CD4-positive, alpha-beta T cell (primary cell): ENCODE data around the gene NEGR1. TPM values are rescaled to one million over a fixed set of nuclear protein-coding genes. Genes with fewer than 3 reads are reported as not detected.

Experiments
- ATAC-seq: fragments of 200-7000 bp; cut with Tn5 transposase; one replicate; pipeline ENCODE4 v1.10.0; 2022; ENCODE audit warnings: mild to moderate bottlenecking; ENCODE audit not compliant: poor library complexity
- CTCF ChIA-PET: fragments of 350-600 bp; sonication (Branson Sonifier 250); formaldehyde crosslinking; loops from one replicate; lab custom pipeline; 2021; ENCODE audit warnings: antibody characterized with exemption, inconsistent platforms; lab: Charles Lee
- POLR2A ChIA-PET: fragments of 350-600 bp; sonication (Branson Sonifier 250); formaldehyde crosslinking; loops from one replicate; lab custom pipeline; 2021; ENCODE audit warnings: antibody characterized with exemption, inconsistent platforms; lab: Charles Lee
- DNase-seq, 14 experiments: peaks; one replicate each; pipeline ENCODE4 v3.0.0-alpha.2; 2013 to 2020; ENCODE audit warnings: mixed read lengths in 2 of 14
- H3K27ac ChIP-seq, 2 donors: one replicate each; pipeline versions ENCODE4 v1.5.1 to v1.7.0; 2013; ENCODE audit warnings: low read length in 2 of 2, low read depth in 1 of 2, mild to moderate bottlenecking in 1 of 2
- H3K27me3 ChIP-seq, 2 experiments: 1 replicate in 1 of 2; 2 replicates in 1 of 2; pipeline versions ENCODE4 v1.6.1 to v1.7.0; 2013; ENCODE audit warnings: low read length in 2 of 2, control low read depth in 1 of 2, mild to moderate bottlenecking in 1 of 2, moderate library complexity in 1 of 2; ENCODE audit not compliant: insufficient read depth in 2 of 2, control insufficient read depth in 1 of 2
- H3K36me3 ChIP-seq: one replicate; pipeline ENCODE4 v1.6.1; 2013; ENCODE audit warnings: low read length, control low read depth; ENCODE audit not compliant: insufficient read depth
- H3K4me1 ChIP-seq: one replicate; pipeline ENCODE4 v1.6.1; 2013; ENCODE audit warnings: low read length, control low read depth; ENCODE audit not compliant: insufficient read depth
- H3K4me3 ChIP-seq: one replicate; pipeline ENCODE4 v1.5.1; 2013; ENCODE audit warnings: mild to moderate bottlenecking, low read length, moderate library complexity
- H3K9me3 ChIP-seq, 2 experiments: 1 replicate in 1 of 2; 2 replicates in 1 of 2; pipeline versions ENCODE4 v1.6.1 to v1.7.0; 2013; ENCODE audit warnings: low read length in 2 of 2, mild to moderate bottlenecking in 2 of 2, control low read depth in 1 of 2, moderate library complexity in 1 of 2; ENCODE audit not compliant: control insufficient read depth in 1 of 2, insufficient read depth in 1 of 2
- H3K27ac Mint-ChIP-seq: one replicate; pipeline ENCODE4 v1.8.0; 2020; ENCODE audit warnings: mixed read lengths
- H3K27me3 Mint-ChIP-seq: one replicate; pipeline ENCODE4 v1.8.0; 2021; ENCODE audit warnings: mixed read lengths
- H3K36me3 Mint-ChIP-seq: one replicate; pipeline ENCODE4 v1.8.0; 2021; ENCODE audit warnings: low read depth, mixed read lengths
- H3K4me1 Mint-ChIP-seq: one replicate; pipeline ENCODE4 v1.8.0; 2021; ENCODE audit warnings: low read depth, mixed read lengths
- H3K4me3 Mint-ChIP-seq: one replicate; pipeline ENCODE4 v1.8.0; 2020; ENCODE audit warnings: mild to moderate bottlenecking, mixed read lengths
- H3K9me3 Mint-ChIP-seq: one replicate; pipeline ENCODE4 v1.8.0; 2020; ENCODE audit warnings: mixed read lengths
- CTCF ChIP-seq: fragments of 200-600 bp; IDR thresholded peaks from one replicate; pipeline ENCODE4 v1.8.0; 2022; ENCODE audit warnings: antibody characterized with exemption, mild to moderate bottlenecking
- intact Hi-C, 2 experiments: fragments of 100-400 bp; cut with DNase I in 1 of 2; cut with micrococcal nuclease in 1 of 2; formaldehyde crosslinking; loops; one replicate each; pipeline versions ENCODE4 v1.15.1 to v1.9.0; 2023 to 2025; cut with DNase I, micrococcal nuclease
- total RNA-seq, 174 experiments: library from RNA in 2 of 174; stranded (reverse) in 2 of 174; gene quantifications; one replicate each; pipeline ENCODE4 v1.2.3 and lab custom pipeline; 2021 to 2026

NEGR1 gene
- total RNA-seq, 2 experiments from 2014 or later = 0.03 TPM

GRCh38 chr1:72281637-72282270 is 585 bp downstream of the NEGR1 start:
- ChIA-PET POLR2A (no interaction called here), CTCF (no interaction called here)
- peak overlapping the region; percentile 70 for H3K4me3 Mint-ChIP-seq
- intact Hi-C loops = loop anchor here in 1 of 2 experiments (5.0 kb wide), 1 partner anchor 81 kb away; no protein-coding TSS in a partner anchor
- H3K9me3 Mint-ChIP-seq = no peaks in the 10 kb centered on the region
- peaks cover 21% of the 10 kb centered on the region for H3K27me3 Mint-ChIP-seq
- peaks cover 16% of the 10 kb centered on the region for H3K4me1 Mint-ChIP-seq
- Histone ChIP-seq H3K4me1 (peaks cover 10% of the 10 kb centered on the region), H3K27ac (no peak overlapping the region), H3K27me3 (peaks cover 9 to 14% of the 10 kb centered on the region in 2 experiments), H3K9me3 (peaks cover 0 to 25% of the 10 kb centered on the region in 2 experiments), H3K36me3 (no peaks in the 10 kb centered on the region), H3K4me3 (peak overlapping the region; percentile 53)
- ATAC-seq = no peak
- peak overlapping the region; percentile 61 for H3K27ac Mint-ChIP-seq
- peak in 1 of 14 experiments; percentile 7 for DNase-seq
- no peaks in the 10 kb centered on the region for H3K36me3 Mint-ChIP-seq
- TF ChIP-seq CTCF = no peak

- DNase-seq (peak in 2 of 14 experiments; percentile 7 to 17), ATAC-seq (no peak)
- no peak for TF ChIP-seq CTCF
- Mint-ChIP-seq H3K27me3 (peaks cover 21% of the 10 kb centered on the region), H3K27ac (peak overlapping the region; percentile 61), H3K4me1 (peaks cover 16% of the 10 kb centered on the region), H3K36me3 (no peaks in the 10 kb centered on the region), H3K4me3 (peak overlapping the region; percentile 70), H3K9me3 (no peaks in the 10 kb centered on the region)
- Histone ChIP-seq H3K4me1 (peaks cover 10% of the 10 kb centered on the region), H3K27me3 (peaks cover 9 to 14% of the 10 kb centered on the region in 2 experiments), H3K4me3 (no peak overlapping the region), H3K27ac (no peak overlapping the region), H3K9me3 (peaks cover 0 to 25% of the 10 kb centered on the region in 2 experiments), H3K36me3 (no peaks in the 10 kb centered on the region)
- intact Hi-C loops = loop anchor here in 1 of 2 experiments (5.0 kb wide), 1 partner anchor 81 kb away; no protein-coding TSS in a partner anchor
- ChIA-PET CTCF (no interaction called here), POLR2A (no interaction called here)
Measured at GRCh38 chr1:72281144-72281543, 1.2 kb downstream of the NEGR1 start.

- ATAC-seq (no peak), DNase-seq (no peak)
- Histone ChIP-seq H3K27me3 (peaks cover 9 to 14% of the 10 kb centered on the region in 2 experiments), H3K27ac (no peak overlapping the region), H3K4me3 (no peak overlapping the region), H3K9me3 (peaks cover 0 to 25% of the 10 kb centered on the region in 2 experiments), H3K4me1 (peaks cover 10% of the 10 kb centered on the region), H3K36me3 (no peaks in the 10 kb centered on the region)
- peaks cover 21% of the 10 kb centered on the region for H3K27me3 Mint-ChIP-seq
- peaks cover 16% of the 10 kb centered on the region for H3K4me1 Mint-ChIP-seq
- H3K27ac Mint-ChIP-seq = no peak overlapping the region
- CTCF ChIA-PET = no interaction called here
- intact Hi-C loops = loop anchor here in 1 of 2 experiments (5.0 kb wide), 1 partner anchor 82 kb away; no protein-coding TSS in a partner anchor
- POLR2A ChIA-PET = no interaction called here
- no peaks in the 10 kb centered on the region for H3K9me3 Mint-ChIP-seq
- H3K4me3 Mint-ChIP-seq = peak overlapping the region; percentile 70
- no peaks in the 10 kb centered on the region for H3K36me3 Mint-ChIP-seq
- TF ChIP-seq CTCF = no peak
Measured at GRCh38 chr1:72280711-72281110, 1.6 kb downstream of the NEGR1 start.
